IMR-90 (cell line): Measurements from ENCODE around the gene NAIF1. TPM values are rescaled to one million over a fixed set of nuclear protein-coding genes. Genes with fewer than 3 reads are reported as not detected.
"Not testable (repeated sequence)": the region's sequence is repeated elsewhere in the genome, so short reads cannot be mapped to it uniquely, and the experiment has no call there.

Experiments
- ATAC-seq: fragments of 200-7000 bp; cut with Tn5 transposase; 2 replicates; pipeline ENCODE4 v1.9.1; 2020; ENCODE audit warnings: low read depth, mild to moderate bottlenecking, moderate library complexity
- BruUV-seq: library from RNA; stranded (reverse); fragments of 400-500 nt; replicated peaks from 2 replicates; lab custom pipeline; 2021; lab: Mats Ljungman, UMichigan
- CTCF ChIA-PET: fragments of 300-600 bp; formaldehyde crosslinking; extraction: SDS; loops from one replicate; lab custom pipeline; 2021; ENCODE audit warnings: antibody characterized with exemption; lab: Yijun Ruan, JAX
- POLR2A ChIA-PET: fragments of 300-600 bp; sonication (Branson Sonifier 250); formaldehyde crosslinking; loops from one replicate; lab custom pipeline; 2022; ENCODE audit warnings: antibody characterized with exemption; ENCODE audit not compliant: unreplicated experiment; lab: Charles Lee
- DNase-seq: peaks from one replicate; pipeline ENCODE4 v3.0.0; 2013
- H2AFZ ChIP-seq: replicated peaks from 2 replicates; pipeline ENCODE3; 2013; ENCODE audit warnings: low read length, mild to moderate bottlenecking; ENCODE audit not compliant: poor library complexity
- H2AK5ac ChIP-seq: 2 replicates; pipeline ENCODE4 v1.6.1; 2013; ENCODE audit warnings: low read depth, low read length, inconsistent platforms
- H2AK9ac ChIP-seq: replicated peaks from 2 replicates; pipeline ENCODE3; 2013; ENCODE audit warnings: mild to moderate bottlenecking, low read depth, low read length, moderate library complexity; ENCODE audit not compliant: poor library complexity
- H2BK120ac ChIP-seq: 2 replicates; pipeline ENCODE4 v1.6.1; 2013; ENCODE audit warnings: low read depth, low read length, inconsistent platforms
- H2BK15ac ChIP-seq: 3 replicates; pipeline ENCODE4 v1.6.1; 2013; ENCODE audit warnings: low read depth, low read length, inconsistent platforms
- H2BK20ac ChIP-seq: 2 replicates; pipeline ENCODE4 v1.6.1; 2013; ENCODE audit warnings: low read depth, mild to moderate bottlenecking, inconsistent platforms, low read length, moderate library complexity
- H2BK5ac ChIP-seq: 2 replicates; pipeline ENCODE4 v1.6.1; 2013; ENCODE audit warnings: mild to moderate bottlenecking, low read depth, low read length, inconsistent platforms; ENCODE audit not compliant: poor library complexity, severe bottlenecking
- H3K14ac ChIP-seq: replicated peaks from 2 replicates; pipeline ENCODE4 v1.6.1; 2013; ENCODE audit warnings: low read depth, low read length, inconsistent platforms
- H3K18ac ChIP-seq: 2 replicates; pipeline ENCODE4 v1.6.1; 2013; ENCODE audit warnings: low read depth, low read length, control low read depth
- H3K23ac ChIP-seq: 2 replicates; pipeline ENCODE4 v1.6.1; 2013; ENCODE audit warnings: low read depth, low read length, inconsistent platforms
- H3K27ac ChIP-seq: 2 replicates; pipeline ENCODE4 v1.5.1; 2013; ENCODE audit warnings: mild to moderate bottlenecking, control low read depth, low read length; ENCODE audit not compliant: insufficient read depth
- H3K27me3 ChIP-seq: 2 replicates; pipeline ENCODE4 v1.6.1; 2013; ENCODE audit warnings: low read length; ENCODE audit not compliant: control insufficient read depth, insufficient read depth
- H3K36me3 ChIP-seq: 2 replicates; pipeline ENCODE4 v1.6.1; 2013; ENCODE audit warnings: low read length, mixed read lengths; ENCODE audit not compliant: control insufficient read depth, insufficient read depth
- H3K4ac ChIP-seq: 2 replicates; pipeline ENCODE4 v1.6.1; 2013; ENCODE audit warnings: low read depth, low read length, inconsistent platforms
- H3K4me1 ChIP-seq: 2 replicates; pipeline ENCODE4 v1.6.1; 2013; ENCODE audit warnings: low read length, mixed read lengths; ENCODE audit not compliant: control insufficient read depth, insufficient read depth
- H3K4me2 ChIP-seq: 2 replicates; pipeline ENCODE4 v1.6.1; 2013; ENCODE audit warnings: low read depth, mild to moderate bottlenecking, control low read depth, low read length, moderate library complexity
- H3K4me3 ChIP-seq: 2 replicates; pipeline ENCODE4 v1.5.1; 2013; ENCODE audit warnings: low read depth, mild to moderate bottlenecking, control low read depth, low read length, moderate library complexity; ENCODE audit not compliant: insufficient read depth
- H3K56ac ChIP-seq: 2 replicates; pipeline ENCODE4 v1.6.1; 2013; ENCODE audit warnings: low read length, inconsistent platforms; ENCODE audit not compliant: insufficient read depth; ENCODE audit errors: extremely low read depth
- H3K79me1 ChIP-seq, 2 experiments: 2 replicates each; pipeline ENCODE4 v1.6.1; 2013; ENCODE audit warnings: low read length in 2 of 2, inconsistent platforms in 1 of 2, low read depth in 1 of 2
- H3K9ac ChIP-seq: 2 replicates; pipeline ENCODE4 v1.6.1; 2013; ENCODE audit warnings: low read depth, low read length, control low read depth
- H3K9me1 ChIP-seq: 2 replicates; pipeline ENCODE4 v1.6.1; 2013; ENCODE audit warnings: low read length, inconsistent platforms; ENCODE audit not compliant: insufficient read depth
- H3K9me3 ChIP-seq: 2 replicates; pipeline ENCODE4 v1.6.1; 2013; ENCODE audit warnings: low read length; ENCODE audit not compliant: control insufficient read depth, insufficient read depth
- H4K20me1 ChIP-seq: 2 replicates; pipeline ENCODE4 v1.6.1; 2013; ENCODE audit warnings: low read length, inconsistent platforms; ENCODE audit not compliant: insufficient read depth
- H4K5ac ChIP-seq: 2 replicates; pipeline ENCODE4 v1.6.1; 2013; ENCODE audit warnings: mild to moderate bottlenecking, low read depth, low read length, control low read depth
- H4K8ac ChIP-seq, 2 experiments: 2 replicates each; pipeline ENCODE4 v1.6.1; 2013; ENCODE audit warnings: low read depth in 2 of 2, low read length in 2 of 2, control low read depth in 1 of 2, inconsistent platforms in 1 of 2
- H4K91ac ChIP-seq: 2 replicates; pipeline ENCODE4 v1.6.1; 2013; ENCODE audit warnings: low read depth, low read length, inconsistent platforms; ENCODE audit not compliant: insufficient read depth
- CHD1 ChIP-seq: IDR thresholded peaks from 2 replicates; pipeline ENCODE4 v1.6.1; 2012; ENCODE audit warnings: low read depth, low read length, improper control_type of control experiment
- MAZ ChIP-seq: IDR thresholded peaks from 2 replicates; pipeline ENCODE4 v1.6.1; 2012; ENCODE audit warnings: low read depth, mild to moderate bottlenecking, low read length, improper control_type of control experiment, moderate library complexity, borderline replicate concordance
- RAD21 ChIP-seq: IDR thresholded peaks from 2 replicates; pipeline ENCODE4 v1.6.1; 2012; ENCODE audit warnings: low read length, improper control_type of control experiment
- WGBS, 2 experiments: methylation state at CpG; one replicate each; pipeline versions ENCODE4 v1.1.5 to v1.1.7; 2013; ENCODE audit warnings: missing lambda C conversion rate in 2 of 2; ENCODE audit not compliant: insufficient read length in 1 of 2; ENCODE audit errors: extremely low coverage in 2 of 2; 5-methylcytosine and 5-hydroxymethylcytosine counted together
- dilution Hi-C: fragments of 300-500 bp; cut with HindIII; formaldehyde crosslinking; loops from one replicate; pipeline ENCODE4 v1.14.3; 2018; ENCODE audit warnings: low sequenced_read_pairs; ENCODE audit not compliant: unreplicated experiment
- in situ Hi-C: fragments of 300-500 bp; cut with MboI; formaldehyde crosslinking; loops from 3 replicates; pipeline ENCODE4 v1.14.3; 2019; ENCODE audit warnings: low sequenced_read_pairs, inconsistent platforms, mixed read lengths
- intact Hi-C: fragments of 100-400 bp; cut with micrococcal nuclease; formaldehyde crosslinking; loops from 2 replicates; pipeline ENCODE4 v1.10.0; 2022
- polyA plus RNA-seq, 3 experiments: library from polyadenylated mRNA; depleted of rRNA; stranded (reverse); fragments of >200 nt; gene quantifications; 2 replicates each; pipeline ENCODE4 v1.2.3, GENCODE V29; 2012; ENCODE audit warnings: low replicate concordance in 1 of 3
- total RNA-seq: library from RNA; depleted of rRNA; stranded (reverse); fragments of >200 nt; gene quantifications from 2 replicates; pipeline ENCODE4 v1.2.3, GENCODE V29; 2012
- TF ChIP-seq, protein P1 (sequence below): conservative IDR thresholded peaks from 2 replicates; pipeline ENCODE4 v1.5.1; 2012; ENCODE audit warnings: mild to moderate bottlenecking, low read depth, low read length, improper control_type of control experiment

Gene NAIF1
- total and polyA plus RNA-seq, 2 of the 4 experiments (the other 2 are of a cell fraction) = 9.7 to 10.1 TPM

DNA sequence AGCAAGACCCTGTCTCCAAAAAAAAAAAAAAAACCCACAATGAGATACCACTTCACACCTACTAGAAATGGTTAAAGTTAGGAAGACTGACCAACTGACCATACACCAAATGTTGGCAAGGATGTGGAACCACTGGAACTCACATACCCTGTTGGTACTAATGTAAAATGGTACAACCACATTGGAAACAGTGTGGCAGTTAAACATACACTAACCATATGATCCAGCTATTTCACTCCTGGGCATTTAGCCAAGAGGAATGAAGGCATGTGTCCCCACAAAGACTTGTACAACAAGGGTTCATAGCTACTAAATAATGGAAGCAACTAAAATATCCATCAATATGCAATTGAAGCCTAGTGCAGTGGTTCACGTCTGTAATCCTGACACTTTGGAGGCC is 21.3 kb downstream of the NAIF1 start:
- POLR2A ChIA-PET = interaction anchor here (0.6 kb wide), 1 partner anchor 42 kb away, joined by 9 read pairs; no protein-coding TSS in a partner anchor
- Histone ChIP-seq H2BK20ac (no peak overlapping the region), H2BK5ac (no peak overlapping the region), H3K79me1 (no peaks in the 10 kb centered on the region), H3K4me2 (no peak overlapping the region), H4K91ac (no peak overlapping the region), H3K4me3 (no peak overlapping the region), H3K27ac (no peak overlapping the region), H4K5ac (no peak overlapping the region), H3K27me3 (0 out of 2 replicates have a peak, but pooled peaks cover 2% of the 10 kb centered on the region), H3K4me1 (no peaks in the 10 kb centered on the region; the same call in 1 of the 2 replicates), H2AFZ (no peak overlapping the region), H3K9me3 (no peaks in the 10 kb centered on the region), H2AK9ac (no peak overlapping the region), H3K14ac (no peak overlapping the region), H4K8ac (no peak overlapping the region), H3K9me1 (no peaks in the 10 kb centered on the region), H3K36me3 (no peaks in the 10 kb centered on the region), H2AK5ac (no peak overlapping the region), H3K18ac (no peak overlapping the region), H2BK120ac (no peak overlapping the region), H3K4ac (no peak overlapping the region), H3K9ac (no peak overlapping the region), H3K56ac (no peak overlapping the region), H4K20me1 (no peaks in the 10 kb centered on the region; the same call in 1 of the 2 replicates), H2BK15ac (no peak overlapping the region), H3K23ac (no peak overlapping the region)
- DNase-seq = no peak
- in situ Hi-C loops = no loop called here
- TF ChIP-seq RAD21 (no peak), CHD1 (no peak), MAZ (no peak)
- TF ChIP-seq, protein P1, sequence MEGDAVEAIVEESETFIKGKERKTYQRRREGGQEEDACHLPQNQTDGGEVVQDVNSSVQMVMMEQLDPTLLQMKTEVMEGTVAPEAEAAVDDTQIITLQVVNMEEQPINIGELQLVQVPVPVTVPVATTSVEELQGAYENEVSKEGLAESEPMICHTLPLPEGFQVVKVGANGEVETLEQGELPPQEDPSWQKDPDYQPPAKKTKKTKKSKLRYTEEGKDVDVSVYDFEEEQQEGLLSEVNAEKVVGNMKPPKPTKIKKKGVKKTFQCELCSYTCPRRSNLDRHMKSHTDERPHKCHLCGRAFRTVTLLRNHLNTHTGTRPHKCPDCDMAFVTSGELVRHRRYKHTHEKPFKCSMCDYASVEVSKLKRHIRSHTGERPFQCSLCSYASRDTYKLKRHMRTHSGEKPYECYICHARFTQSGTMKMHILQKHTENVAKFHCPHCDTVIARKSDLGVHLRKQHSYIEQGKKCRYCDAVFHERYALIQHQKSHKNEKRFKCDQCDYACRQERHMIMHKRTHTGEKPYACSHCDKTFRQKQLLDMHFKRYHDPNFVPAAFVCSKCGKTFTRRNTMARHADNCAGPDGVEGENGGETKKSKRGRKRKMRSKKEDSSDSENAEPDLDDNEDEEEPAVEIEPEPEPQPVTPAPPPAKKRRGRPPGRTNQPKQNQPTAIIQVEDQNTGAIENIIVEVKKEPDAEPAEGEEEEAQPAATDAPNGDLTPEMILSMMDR = no peak
- no peak for ATAC-seq
- intact Hi-C loops = no loop called here
- WGBS, 2 experiments = 33% methylated on average over 1 of the region's 1 CpG; no CpG with 5 or more reads in 1 of the 2 experiments
- no TSS peak for BruUV-seq
- CTCF ChIA-PET = interaction anchor here (0.6 kb wide), 1 partner anchor 9 kb away, joined by 3 read pairs; no protein-coding TSS in a partner anchor
- dilution Hi-C loops = no loop called here

DNA sequence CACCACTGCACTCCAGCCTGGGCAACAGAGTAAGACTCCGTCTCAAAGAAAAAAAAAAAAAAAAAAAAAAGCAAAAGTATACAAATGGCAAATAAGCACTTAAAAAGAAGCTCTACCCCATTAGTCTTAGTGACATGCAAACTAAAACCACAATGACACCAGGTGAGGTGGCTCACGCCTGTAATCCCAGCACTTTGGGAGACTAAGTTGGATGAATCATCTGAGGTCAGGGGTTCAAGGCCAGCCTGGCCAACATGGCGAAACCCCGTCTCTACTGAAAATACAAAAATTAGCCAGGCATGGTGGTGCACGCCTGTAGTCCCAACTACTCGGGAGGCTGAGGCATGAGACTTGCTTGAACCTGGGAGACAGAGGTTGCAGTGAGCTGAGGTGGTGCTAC is 21.7 kb downstream of the NAIF1 start:
- CTCF ChIA-PET, H3K14ac ChIP-seq, H2BK20ac ChIP-seq, H3K9ac ChIP-seq, H3K4me1 ChIP-seq, H4K91ac ChIP-seq, H3K9me3 ChIP-seq, H4K8ac ChIP-seq, H2AK9ac ChIP-seq, H3K56ac ChIP-seq, H3K4ac ChIP-seq, H4K5ac ChIP-seq, H2AK5ac ChIP-seq, H3K4me2 ChIP-seq, H3K23ac ChIP-seq, H2AFZ ChIP-seq, H2BK15ac ChIP-seq, H3K27me3 ChIP-seq, H4K20me1 ChIP-seq, in situ Hi-C loops, H3K4me3 ChIP-seq, H3K9me1 ChIP-seq, BruUV-seq, H3K79me1 ChIP-seq, H2BK120ac ChIP-seq, dilution Hi-C loops, ATAC-seq, DNase-seq, H3K27ac ChIP-seq, H3K18ac ChIP-seq, H2BK5ac ChIP-seq, H3K36me3 ChIP-seq, intact Hi-C loops: not testable (repeated sequence)
- POLR2A ChIA-PET = interaction anchor here (0.6 kb wide), 1 partner anchor 41 kb away, joined by 9 read pairs; no protein-coding TSS in a partner anchor
- 83% methylated on average over 2 of the region's 6 CpGs; no CpG with 5 or more reads in 1 of the 2 experiments for WGBS, 2 experiments
